Measurements from ENCODE around the gene ACOT12.

Gene ACOT12

DNA sequence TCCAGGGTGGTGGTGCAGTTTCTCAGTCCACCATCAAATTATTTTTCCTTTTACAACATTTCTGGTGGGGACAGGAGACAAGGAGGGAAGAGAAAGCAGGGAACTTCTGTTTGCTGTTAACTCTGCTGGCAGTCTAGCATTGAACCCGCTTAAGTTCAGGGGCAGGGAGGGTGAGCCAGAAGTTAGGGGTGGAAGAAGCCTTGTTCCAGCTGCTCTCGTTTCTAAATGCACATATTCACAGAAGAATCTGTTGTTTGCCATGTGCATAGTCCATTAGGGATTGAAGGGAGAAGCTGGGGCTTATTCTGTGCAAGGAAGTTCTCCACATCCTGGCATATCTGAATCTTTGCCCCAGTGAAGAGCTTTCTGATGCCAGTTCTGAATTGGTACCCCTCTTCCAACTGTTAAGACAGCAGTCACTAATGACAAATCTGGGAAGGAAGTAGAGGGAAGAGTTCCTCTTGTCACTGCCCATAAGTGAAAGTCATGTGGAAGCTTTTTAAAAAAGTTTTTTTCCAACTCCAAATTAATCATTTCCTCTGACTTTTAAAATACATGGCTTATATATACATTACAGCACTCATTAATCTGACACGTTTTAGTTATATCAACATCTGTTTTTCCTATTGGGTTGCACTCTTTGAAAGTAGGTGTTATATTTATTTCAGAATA is 32.6 kb upstream of the ACOT12 start:
- Histone ChIP-seq H3K27me3 (ENCODE audit: insufficient read depth, insufficient read length) (no peaks in the 10 kb centered on the region), H3K36me3 (ENCODE audit: insufficient read depth, insufficient read length, low read length) (no peaks in the 10 kb centered on the region), H3K9ac (ENCODE audit: insufficient read length, low read depth) (no peak overlapping the region), H3K4me3 (ENCODE audit: insufficient read length, low read depth) (no peak overlapping the region), H3K9me3 (ENCODE audit: insufficient read depth, low read length) (no peaks in the 10 kb centered on the region), H3K4me1 (ENCODE audit: insufficient read depth, insufficient read length) (no peaks in the 10 kb centered on the region)
- no peak for TF ChIP-seq SUZ12 (IDR thresholded peaks at IDR 0.05; ENCODE audit: extremely low read depth, insufficient read depth, insufficient read length)
- TF ChIP-seq ZNF274 (IDR thresholded peaks at IDR 0.05; ENCODE audit: low read depth, low read length): no peak
- no peak for TF ChIP-seq YY1 (IDR thresholded peaks at IDR 0.05; ENCODE audit: insufficient read depth, insufficient read length)
- DNase-seq (ENCODE audit: low read depth, low spot score): no peak

DNA sequence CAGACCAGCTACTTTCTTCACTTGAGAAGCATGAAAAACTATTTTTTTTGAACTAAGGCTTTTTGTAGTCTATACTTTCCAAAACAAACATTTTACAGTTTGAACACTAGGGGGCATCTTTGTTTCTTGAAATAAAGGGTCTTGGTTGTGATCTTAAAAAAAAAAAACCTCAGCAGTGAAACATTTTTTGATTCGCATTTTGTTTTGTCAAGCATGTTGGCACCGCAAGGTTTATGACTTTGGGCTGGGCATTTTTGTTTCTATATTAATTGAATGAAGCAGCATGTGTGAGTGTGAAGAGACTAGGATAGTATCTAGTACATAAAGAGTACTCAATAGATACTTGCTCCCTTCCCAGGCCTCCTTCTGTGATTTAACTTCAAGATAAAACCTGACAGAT is 31.6 kb upstream of the ACOT12 start:
- Histone ChIP-seq H3K4me1 (ENCODE audit: insufficient read depth, insufficient read length) (no peaks in the 10 kb centered on the region), H3K36me3 (ENCODE audit: insufficient read depth, insufficient read length, low read length) (no peaks in the 10 kb centered on the region), H3K9me3 (ENCODE audit: insufficient read depth, low read length) (no peaks in the 10 kb centered on the region), H3K9ac (ENCODE audit: insufficient read length, low read depth) (no peak overlapping the region), H3K4me3 (ENCODE audit: insufficient read length, low read depth) (no peak overlapping the region), H3K27me3 (ENCODE audit: insufficient read depth, insufficient read length) (no peaks in the 10 kb centered on the region)
- DNase-seq (ENCODE audit: low read depth, low spot score): no peak
- no peak for TF ChIP-seq ZNF274 (IDR thresholded peaks at IDR 0.05; ENCODE audit: low read depth, low read length)
- no peak for TF ChIP-seq SUZ12 (IDR thresholded peaks at IDR 0.05; ENCODE audit: extremely low read depth, insufficient read depth, insufficient read length)
- no peak for TF ChIP-seq YY1 (IDR thresholded peaks at IDR 0.05; ENCODE audit: insufficient read depth, insufficient read length)

DNA sequence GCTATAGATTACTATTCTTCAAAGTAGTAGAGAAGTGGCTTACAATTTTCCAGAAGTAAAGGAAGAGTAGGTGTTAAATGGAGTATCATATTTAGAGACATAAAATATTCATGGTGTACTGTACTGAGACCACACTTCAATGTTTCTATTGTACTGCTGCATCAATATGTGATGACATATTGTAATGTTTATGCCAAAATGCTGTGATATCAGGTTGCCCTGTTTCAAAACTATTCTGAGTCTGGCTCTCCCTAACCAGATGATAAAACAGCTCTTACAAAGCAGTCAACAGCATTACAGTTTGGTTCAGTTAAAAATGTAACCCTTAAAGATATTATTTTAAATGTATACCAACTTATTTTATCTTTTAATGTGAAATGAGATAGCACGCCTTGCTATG is 30.8 kb upstream of the ACOT12 start:
- Histone ChIP-seq H3K27me3 (ENCODE audit: insufficient read depth, insufficient read length) (no peaks in the 10 kb centered on the region), H3K9me3 (ENCODE audit: insufficient read depth, low read length) (no peaks in the 10 kb centered on the region), H3K36me3 (ENCODE audit: insufficient read depth, insufficient read length, low read length) (no peaks in the 10 kb centered on the region), H3K4me3 (ENCODE audit: insufficient read length, low read depth) (no peak overlapping the region), H3K4me1 (ENCODE audit: insufficient read depth, insufficient read length) (no peaks in the 10 kb centered on the region), H3K9ac (ENCODE audit: insufficient read length, low read depth) (no peak overlapping the region)
- DNase-seq (ENCODE audit: low read depth, low spot score): no peak
- TF ChIP-seq YY1 (IDR thresholded peaks at IDR 0.05; ENCODE audit: insufficient read depth, insufficient read length): no peak
- TF ChIP-seq SUZ12 (IDR thresholded peaks at IDR 0.05; ENCODE audit: extremely low read depth, insufficient read depth, insufficient read length): no peak
- no peak for TF ChIP-seq ZNF274 (IDR thresholded peaks at IDR 0.05; ENCODE audit: low read depth, low read length)

DNA sequence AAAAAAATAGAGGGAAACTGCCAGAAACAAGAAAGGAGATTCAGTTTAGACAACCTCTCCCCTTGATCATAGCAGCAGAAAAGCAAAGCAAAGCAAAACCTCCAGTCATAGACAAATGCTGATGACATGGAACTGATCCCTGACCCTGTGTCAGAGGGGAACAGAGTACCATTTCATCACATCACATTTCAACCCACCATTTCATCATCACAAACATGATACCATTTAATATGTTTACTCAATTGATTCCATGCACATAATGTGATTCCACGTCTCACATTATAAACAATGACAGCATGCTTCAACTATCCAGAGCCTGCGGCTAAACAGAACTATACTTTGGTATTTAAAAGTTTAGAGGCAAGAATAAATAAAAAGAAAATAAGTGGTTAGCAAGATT is 28.7 kb upstream of the ACOT12 start:
- Histone ChIP-seq H3K4me3 (ENCODE audit: insufficient read length, low read depth) (no peak overlapping the region), H3K36me3 (ENCODE audit: insufficient read depth, insufficient read length, low read length) (no peaks in the 10 kb centered on the region), H3K4me1 (ENCODE audit: insufficient read depth, insufficient read length) (no peaks in the 10 kb centered on the region), H3K9ac (ENCODE audit: insufficient read length, low read depth) (no peak overlapping the region), H3K9me3 (ENCODE audit: insufficient read depth, low read length) (no peaks in the 10 kb centered on the region), H3K27me3 (ENCODE audit: insufficient read depth, insufficient read length) (no peaks in the 10 kb centered on the region)
- TF ChIP-seq SUZ12 (IDR thresholded peaks at IDR 0.05; ENCODE audit: extremely low read depth, insufficient read depth, insufficient read length) (no peak), YY1 (IDR thresholded peaks at IDR 0.05; ENCODE audit: insufficient read depth, insufficient read length) (no peak), ZNF274 (IDR thresholded peaks at IDR 0.05; ENCODE audit: low read depth, low read length) (no peak)
- no peak for DNase-seq (ENCODE audit: low read depth, low spot score)

DNA sequence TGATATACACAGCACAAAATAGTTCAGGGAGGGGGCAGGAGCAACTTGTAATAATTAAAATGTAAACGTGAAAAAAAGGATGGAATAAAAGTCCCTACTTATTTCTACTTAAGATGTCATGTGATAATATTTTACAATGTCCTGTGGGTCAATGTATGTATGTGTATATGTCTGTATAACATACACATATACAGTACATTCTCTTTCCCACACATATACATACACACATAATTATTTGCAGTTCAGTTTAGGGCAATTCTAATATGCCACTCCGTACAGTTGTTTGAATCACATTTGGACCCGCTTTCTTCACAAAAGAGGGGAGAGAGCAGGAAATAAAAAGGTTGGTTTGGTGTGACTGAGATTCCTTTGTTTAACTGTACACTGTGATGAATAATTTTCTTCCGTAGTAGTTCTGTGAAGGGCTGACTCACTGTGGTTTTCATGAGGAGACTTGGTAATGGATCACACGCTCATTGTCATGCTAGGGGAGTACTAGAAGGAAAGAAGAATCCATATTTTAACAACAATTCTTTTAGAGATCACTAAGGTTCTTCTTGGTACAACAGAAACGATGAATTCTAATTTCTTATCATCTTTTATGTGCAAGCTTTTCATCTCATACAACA is 26.2 kb upstream of the ACOT12 start:
- H3K36me3 ChIP-seq (ENCODE audit: insufficient read depth, insufficient read length, low read length): no peaks in the 10 kb centered on the region
- no peak overlapping the region for H3K4me3 ChIP-seq (ENCODE audit: insufficient read length, low read depth)
- no peaks in the 10 kb centered on the region for H3K27me3 ChIP-seq (ENCODE audit: insufficient read depth, insufficient read length)
- DNase-seq (ENCODE audit: low read depth, low spot score): no peak
- no peaks in the 10 kb centered on the region for H3K4me1 ChIP-seq (ENCODE audit: insufficient read depth, insufficient read length)
- no peak for TF ChIP-seq YY1 (IDR thresholded peaks at IDR 0.05; ENCODE audit: insufficient read depth, insufficient read length)
- TF ChIP-seq SUZ12 (IDR thresholded peaks at IDR 0.05; ENCODE audit: extremely low read depth, insufficient read depth, insufficient read length): no peak
- no peak for TF ChIP-seq ZNF274 (IDR thresholded peaks at IDR 0.05; ENCODE audit: low read depth, low read length)
- H3K9ac ChIP-seq (ENCODE audit: insufficient read length, low read depth): no peak overlapping the region
- no peaks in the 10 kb centered on the region for H3K9me3 ChIP-seq (ENCODE audit: insufficient read depth, low read length)

DNA sequence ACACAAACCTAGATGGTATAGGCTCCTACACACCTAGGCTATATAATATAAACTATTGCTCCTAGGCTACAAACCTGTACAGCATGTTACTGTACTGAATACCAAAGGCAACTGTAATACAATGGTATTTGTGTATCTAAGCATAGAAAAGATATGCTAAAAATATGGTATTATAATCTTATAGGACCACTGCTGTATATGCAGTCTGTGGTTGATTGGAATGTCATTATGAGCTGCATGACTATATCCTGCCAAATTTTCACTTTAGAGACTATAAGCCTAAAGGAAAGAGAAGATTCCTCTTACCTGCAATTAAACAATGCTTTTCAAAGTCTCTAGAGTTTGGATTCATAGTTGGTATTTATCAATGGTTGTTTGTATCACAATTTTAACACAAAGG is 24.7 kb upstream of the ACOT12 start:
- Histone ChIP-seq H3K4me3 (ENCODE audit: insufficient read length, low read depth) (no peak overlapping the region), H3K27me3 (ENCODE audit: insufficient read depth, insufficient read length) (no peaks in the 10 kb centered on the region), H3K9me3 (ENCODE audit: insufficient read depth, low read length) (no peaks in the 10 kb centered on the region), H3K9ac (ENCODE audit: insufficient read length, low read depth) (no peak overlapping the region), H3K4me1 (ENCODE audit: insufficient read depth, insufficient read length) (no peaks in the 10 kb centered on the region), H3K36me3 (ENCODE audit: insufficient read depth, insufficient read length, low read length) (no peaks in the 10 kb centered on the region)
- TF ChIP-seq ZNF274 (IDR thresholded peaks at IDR 0.05; ENCODE audit: low read depth, low read length) (no peak), SUZ12 (IDR thresholded peaks at IDR 0.05; ENCODE audit: extremely low read depth, insufficient read depth, insufficient read length) (no peak), YY1 (IDR thresholded peaks at IDR 0.05; ENCODE audit: insufficient read depth, insufficient read length) (no peak)
- no peak for DNase-seq (ENCODE audit: low read depth, low spot score)

DNA sequence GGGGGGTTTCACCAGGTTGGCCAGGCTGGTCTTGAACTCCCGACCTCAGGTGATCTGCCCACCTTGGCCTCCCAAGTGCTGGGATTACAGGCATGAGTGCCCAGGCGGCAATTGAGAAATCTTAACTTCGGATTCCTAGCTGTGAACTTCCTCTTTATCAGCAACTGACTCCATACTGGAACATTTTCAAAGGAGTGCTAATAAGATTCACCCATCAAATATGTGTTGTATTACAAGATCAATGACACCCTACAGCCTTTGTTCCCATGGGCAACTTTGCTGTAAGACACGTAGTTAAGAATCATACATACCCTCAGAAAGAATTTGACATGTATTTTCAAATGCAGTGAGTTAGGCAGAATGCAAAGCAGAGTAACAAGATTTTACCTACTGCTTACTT is 23.1 kb upstream of the ACOT12 start:
- Histone ChIP-seq H3K9ac (ENCODE audit: insufficient read length, low read depth) (no peak overlapping the region), H3K4me1 (ENCODE audit: insufficient read depth, insufficient read length) (no peaks in the 10 kb centered on the region), H3K4me3 (ENCODE audit: insufficient read length, low read depth) (no peak overlapping the region), H3K9me3 (ENCODE audit: insufficient read depth, low read length) (no peaks in the 10 kb centered on the region), H3K27me3 (ENCODE audit: insufficient read depth, insufficient read length) (no peaks in the 10 kb centered on the region), H3K36me3 (ENCODE audit: insufficient read depth, insufficient read length, low read length) (no peaks in the 10 kb centered on the region)
- no peak for DNase-seq (ENCODE audit: low read depth, low spot score)
- TF ChIP-seq SUZ12 (IDR thresholded peaks at IDR 0.05; ENCODE audit: extremely low read depth, insufficient read depth, insufficient read length) (no peak), ZNF274 (IDR thresholded peaks at IDR 0.05; ENCODE audit: low read depth, low read length) (no peak), YY1 (IDR thresholded peaks at IDR 0.05; ENCODE audit: insufficient read depth, insufficient read length) (no peak)
